ENCODE data around the gene ANTXR2.

Gene ANTXR2

GRCh38 chr4:80015407-80016189 is 57.4 kb downstream of the ANTXR2 start:
- TF ChIP-seq FOXP2 (optimal IDR thresholded peaks at IDR 0.05; ENCODE audit: borderline replicate concordance, extremely low read depth, extremely low read length, insufficient read depth) (no peak), SIN3A (IDR thresholded peaks at IDR 0.05; ENCODE audit: borderline replicate concordance, insufficient read depth, low read length) (no peak), REST (IDR thresholded peaks at IDR 0.05; ENCODE audit: insufficient read depth in 1 of 2, low read depth in 2 of 2, low read length in 2 of 2) (no peak), TAF1 (IDR thresholded peaks at IDR 0.05; ENCODE audit: borderline replicate concordance, insufficient read depth, low read length) (no peak), POLR2AphosphoS5 (IDR thresholded peaks at IDR 0.05; ENCODE audit: low read depth, low read length) (no peak)

GRCh38 chr4:80014531-80014930 is 58.5 kb downstream of the ANTXR2 start:
- TF ChIP-seq TAF1 (IDR thresholded peaks at IDR 0.05; ENCODE audit: borderline replicate concordance, insufficient read depth, low read length) (no peak), SIN3A (IDR thresholded peaks at IDR 0.05; ENCODE audit: borderline replicate concordance, insufficient read depth, low read length) (no peak), REST (IDR thresholded peaks at IDR 0.05; ENCODE audit: insufficient read depth in 1 of 2, low read depth in 2 of 2, low read length in 2 of 2) (no peak), FOXP2 (optimal IDR thresholded peaks at IDR 0.05; ENCODE audit: borderline replicate concordance, extremely low read depth, extremely low read length, insufficient read depth) (no peak), POLR2AphosphoS5 (IDR thresholded peaks at IDR 0.05; ENCODE audit: low read depth, low read length) (no peak)

DNA sequence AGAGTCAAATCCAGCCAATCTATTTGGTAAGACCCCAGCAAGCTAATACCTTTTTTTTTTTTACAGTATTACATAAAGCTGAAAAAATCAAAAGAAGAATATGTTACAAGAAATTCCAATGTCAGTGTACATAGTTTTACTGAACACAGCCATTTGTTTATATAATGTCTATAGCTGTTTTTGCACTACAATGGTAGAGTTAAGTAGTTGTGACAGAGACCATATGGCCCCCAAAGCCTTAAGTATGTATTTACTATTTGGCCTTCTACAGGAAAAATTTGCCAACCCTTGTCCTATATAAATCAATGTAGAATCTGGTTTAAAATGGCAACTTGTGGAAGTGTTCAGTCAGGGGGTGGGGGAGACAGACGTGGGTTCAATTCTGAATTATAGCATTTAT is 60.7 kb downstream of the ANTXR2 start:
- TF ChIP-seq FOXP2 (optimal IDR thresholded peaks at IDR 0.05; ENCODE audit: borderline replicate concordance, extremely low read depth, extremely low read length, insufficient read depth) = no peak
- no peak for TF ChIP-seq TAF1 (IDR thresholded peaks at IDR 0.05; ENCODE audit: borderline replicate concordance, insufficient read depth, low read length)
- no peak for TF ChIP-seq REST (IDR thresholded peaks at IDR 0.05; ENCODE audit: insufficient read depth in 1 of 2, low read depth in 2 of 2, low read length in 2 of 2)

DNA sequence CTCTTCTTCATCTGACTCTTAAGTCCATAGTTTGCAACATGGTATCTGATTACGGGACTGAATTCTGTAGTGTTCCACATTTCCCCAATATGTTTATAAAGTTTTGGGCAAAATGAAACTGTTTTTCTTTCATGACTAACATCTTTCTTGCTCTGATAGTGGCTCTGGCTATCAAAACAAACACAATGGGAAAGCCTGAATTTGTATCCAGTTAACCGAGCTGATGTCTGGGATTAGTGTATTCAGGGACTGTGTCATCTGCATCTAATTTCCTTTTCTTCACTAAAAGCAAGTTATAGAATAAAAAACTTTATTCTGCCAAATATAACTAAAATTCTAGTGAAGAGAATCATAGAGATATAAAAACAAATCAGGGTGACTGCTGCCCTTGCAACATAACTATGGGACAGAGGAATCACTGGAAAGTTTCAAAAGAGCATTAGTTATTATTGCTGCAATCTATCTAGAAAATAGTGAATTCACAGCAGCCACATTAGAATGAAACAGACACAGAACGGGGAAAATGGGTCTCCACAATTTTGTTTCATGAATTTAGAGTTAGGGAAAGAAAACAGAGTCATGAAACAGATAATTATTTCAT is 61.3 kb downstream of the ANTXR2 start:
- no peak for TF ChIP-seq SIN3A (IDR thresholded peaks at IDR 0.05; ENCODE audit: borderline replicate concordance, insufficient read depth, low read length)
- no peak for TF ChIP-seq FOXP2 (optimal IDR thresholded peaks at IDR 0.05; ENCODE audit: borderline replicate concordance, extremely low read depth, extremely low read length, insufficient read depth)
- TF ChIP-seq POLR2AphosphoS5 (IDR thresholded peaks at IDR 0.05; ENCODE audit: low read depth, low read length) = no peak
- no peak for TF ChIP-seq REST (IDR thresholded peaks at IDR 0.05; ENCODE audit: insufficient read depth in 1 of 2, low read depth in 2 of 2, low read length in 2 of 2)
- no peak for TF ChIP-seq TAF1 (IDR thresholded peaks at IDR 0.05; ENCODE audit: borderline replicate concordance, insufficient read depth, low read length)

Measured in PFSK-1 (cell line).